ENCODE data around the gene MCHR1.

MCHR1 gene

GRCh38 chr22:40727070-40727963, 48.0 kb downstream of the MCHR1 start:
- DNase-seq: peak in 2 of 5 experiments; percentile 12 to 38

- DNase-seq: no peak
Measured at GRCh38 chr22:40727964-40728615, 48.8 kb downstream of the MCHR1 start.

GRCh38 chr22:40728731-40729189, 49.5 kb downstream of the MCHR1 start:
- DNase-seq: peak; percentile 13 to 86 (median 56)

GRCh38 chr22:40729284-40729683, 50.0 kb downstream of the MCHR1 start:
- no peak for DNase-seq
